Measurements from ENCODE around the gene LSM14A. TPM values are rescaled to one million over a fixed set of nuclear protein-coding genes. Genes with fewer than 3 reads are reported as not detected.

Gene LSM14A
- total and polyA plus RNA-seq, 2 of the 13 experiments (the other 11 are each of a cell fraction or from before 2014, with no cell fraction given): 77.0 to 83.6 TPM

GRCh38 chr19:34171877-34172660 lies at the start of gene LSM14A (continued):
- TF ChIP-seq, protein P1, sequence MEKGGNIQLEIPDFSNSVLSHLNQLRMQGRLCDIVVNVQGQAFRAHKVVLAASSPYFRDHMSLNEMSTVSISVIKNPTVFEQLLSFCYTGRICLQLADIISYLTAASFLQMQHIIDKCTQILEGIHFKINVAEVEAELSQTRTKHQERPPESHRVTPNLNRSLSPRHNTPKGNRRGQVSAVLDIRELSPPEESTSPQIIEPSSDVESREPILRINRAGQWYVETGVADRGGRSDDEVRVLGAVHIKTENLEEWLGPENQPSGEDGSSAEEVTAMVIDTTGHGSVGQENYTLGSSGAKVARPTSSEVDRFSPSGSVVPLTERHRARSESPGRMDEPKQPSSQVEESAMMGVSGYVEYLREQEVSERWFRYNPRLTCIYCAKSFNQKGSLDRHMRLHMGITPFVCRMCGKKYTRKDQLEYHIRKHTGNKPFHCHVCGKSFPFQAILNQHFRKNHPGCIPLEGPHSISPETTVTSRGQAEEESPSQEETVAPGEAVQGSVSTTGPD (CRISPR knock-in tag; IDR thresholded peaks at IDR 0.05): no peak
- peak; percentile 54; the same call in 1 of the 2 replicates for TF ChIP-seq ZNF782 (CRISPR knock-in tag; IDR thresholded peaks at IDR 0.05; ENCODE audit: borderline replicate concordance)
- TF ChIP-seq YEATS2 (CRISPR knock-in tag; IDR thresholded peaks at IDR 0.05; ENCODE audit: borderline replicate concordance): peak; percentile 77
- TF ChIP-seq KDM5A (IDR thresholded peaks at IDR 0.05; ENCODE audit: borderline replicate concordance, low read length): no peak
- TF ChIP-seq CCAR2 (optimal IDR thresholded peaks at IDR 0.05; ENCODE audit: low read depth, low read length): no peak
- no peak for TF ChIP-seq ZNF576 (CRISPR knock-in tag; IDR thresholded peaks at IDR 0.05)
- TF ChIP-seq ZBTB20 (CRISPR knock-in tag; IDR thresholded peaks at IDR 0.05; ENCODE audit: borderline replicate concordance, low read depth): no peak
- no peak for TF ChIP-seq ZNF672 (CRISPR knock-in tag; IDR thresholded peaks at IDR 0.05)
- no peak for TF ChIP-seq MATR3 (CRISPR knock-in tag; IDR thresholded peaks at IDR 0.05)
- TF ChIP-seq ZFP41 (CRISPR knock-in tag; IDR thresholded peaks at IDR 0.05; ENCODE audit: borderline replicate concordance): no peak
- no peak for TF ChIP-seq PCBP1 (IDR thresholded peaks at IDR 0.05; ENCODE audit: borderline replicate concordance, low read depth, low read length)
- TF ChIP-seq ZNF781 (CRISPR knock-in tag; IDR thresholded peaks at IDR 0.05; ENCODE audit: borderline replicate concordance, not compliant biosample characterization): no peak
- peak; percentile 56; the same call in 1 of the 2 replicates for TF ChIP-seq MEF2D (CRISPR knock-in tag; IDR thresholded peaks at IDR 0.05)
- TF ChIP-seq CBX5 (CRISPR knock-in tag; IDR thresholded peaks at IDR 0.05; ENCODE audit: borderline replicate concordance): peak; percentile 36; the same call in 1 of the 2 replicates
- TF ChIP-seq, protein P2, sequence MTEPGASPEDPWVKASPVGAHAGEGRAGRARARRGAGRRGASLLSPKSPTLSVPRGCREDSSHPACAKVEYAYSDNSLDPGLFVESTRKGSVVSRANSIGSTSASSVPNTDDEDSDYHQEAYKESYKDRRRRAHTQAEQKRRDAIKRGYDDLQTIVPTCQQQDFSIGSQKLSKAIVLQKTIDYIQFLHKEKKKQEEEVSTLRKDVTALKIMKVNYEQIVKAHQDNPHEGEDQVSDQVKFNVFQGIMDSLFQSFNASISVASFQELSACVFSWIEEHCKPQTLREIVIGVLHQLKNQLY (CRISPR knock-in tag; IDR thresholded peaks at IDR 0.05): no peak
- TF ChIP-seq, protein P3, sequence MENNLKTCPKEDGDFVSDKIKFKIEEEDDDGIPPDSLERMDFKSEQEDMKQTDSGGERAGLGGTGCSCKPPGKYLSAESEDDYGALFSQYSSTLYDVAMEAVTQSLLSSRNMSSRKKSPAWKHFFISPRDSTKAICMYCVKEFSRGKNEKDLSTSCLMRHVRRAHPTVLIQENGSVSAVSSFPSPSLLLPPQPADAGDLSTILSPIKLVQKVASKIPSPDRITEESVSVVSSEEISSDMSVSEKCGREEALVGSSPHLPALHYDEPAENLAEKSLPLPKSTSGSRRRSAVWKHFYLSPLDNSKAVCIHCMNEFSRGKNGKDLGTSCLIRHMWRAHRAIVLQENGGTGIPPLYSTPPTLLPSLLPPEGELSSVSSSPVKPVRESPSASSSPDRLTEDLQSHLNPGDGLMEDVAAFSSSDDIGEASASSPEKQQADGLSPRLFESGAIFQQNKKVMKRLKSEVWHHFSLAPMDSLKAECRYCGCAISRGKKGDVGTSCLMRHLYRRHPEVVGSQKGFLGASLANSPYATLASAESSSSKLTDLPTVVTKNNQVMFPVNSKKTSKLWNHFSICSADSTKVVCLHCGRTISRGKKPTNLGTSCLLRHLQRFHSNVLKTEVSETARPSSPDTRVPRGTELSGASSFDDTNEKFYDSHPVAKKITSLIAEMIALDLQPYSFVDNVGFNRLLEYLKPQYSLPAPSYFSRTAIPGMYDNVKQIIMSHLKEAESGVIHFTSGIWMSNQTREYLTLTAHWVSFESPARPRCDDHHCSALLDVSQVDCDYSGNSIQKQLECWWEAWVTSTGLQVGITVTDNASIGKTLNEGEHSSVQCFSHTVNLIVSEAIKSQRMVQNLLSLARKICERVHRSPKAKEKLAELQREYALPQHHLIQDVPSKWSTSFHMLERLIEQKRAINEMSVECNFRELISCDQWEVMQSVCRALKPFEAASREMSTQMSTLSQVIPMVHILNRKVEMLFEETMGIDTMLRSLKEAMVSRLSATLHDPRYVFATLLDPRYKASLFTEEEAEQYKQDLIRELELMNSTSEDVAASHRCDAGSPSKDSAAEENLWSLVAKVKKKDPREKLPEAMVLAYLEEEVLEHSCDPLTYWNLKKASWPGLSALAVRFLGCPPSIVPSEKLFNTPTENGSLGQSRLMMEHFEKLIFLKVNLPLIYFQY (CRISPR knock-in tag; IDR thresholded peaks at IDR 0.05; ENCODE audit: borderline replicate concordance): no peak
- TF ChIP-seq YY1 (IDR thresholded peaks at IDR 0.05; ENCODE audit: insufficient read depth, insufficient replicate concordance, low read depth, low read length): peak; percentile 92
- peak; percentile 85 for TF ChIP-seq SALL1 (CRISPR knock-in tag; IDR thresholded peaks at IDR 0.05)
- TF ChIP-seq NFE2 (CRISPR knock-in tag; IDR thresholded peaks at IDR 0.05): no peak
- TF ChIP-seq ZFP1 (CRISPR knock-in tag; IDR thresholded peaks at IDR 0.05): no peak
- TF ChIP-seq ZNF557 (CRISPR knock-in tag; IDR thresholded peaks at IDR 0.05): no peak
- no peak for TF ChIP-seq ZFP62 (CRISPR knock-in tag; IDR thresholded peaks at IDR 0.05)
- TF ChIP-seq, protein P4, sequence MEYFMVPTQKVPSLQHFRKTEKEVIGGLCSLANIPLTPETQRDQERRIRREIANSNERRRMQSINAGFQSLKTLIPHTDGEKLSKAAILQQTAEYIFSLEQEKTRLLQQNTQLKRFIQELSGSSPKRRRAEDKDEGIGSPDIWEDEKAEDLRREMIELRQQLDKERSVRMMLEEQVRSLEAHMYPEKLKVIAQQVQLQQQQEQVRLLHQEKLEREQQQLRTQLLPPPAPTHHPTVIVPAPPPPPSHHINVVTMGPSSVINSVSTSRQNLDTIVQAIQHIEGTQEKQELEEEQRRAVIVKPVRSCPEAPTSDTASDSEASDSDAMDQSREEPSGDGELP (IDR thresholded peaks at IDR 0.05; ENCODE audit: borderline replicate concordance, low read depth): no peak; the same call in 1 of the 2 replicates
